HG03025 (cell line): ENCODE results near the gene PTPN14.

Experiments
- ATAC-seq: cut with Tn5 transposase; IDR thresholded peaks from one replicate; pipeline ENCODE4 v1.9.1; 2021; ENCODE audit warnings: mild to moderate bottlenecking, moderate library complexity; ENCODE audit not compliant: unreplicated experiment, low FRiP score

Gene PTPN14

DNA sequence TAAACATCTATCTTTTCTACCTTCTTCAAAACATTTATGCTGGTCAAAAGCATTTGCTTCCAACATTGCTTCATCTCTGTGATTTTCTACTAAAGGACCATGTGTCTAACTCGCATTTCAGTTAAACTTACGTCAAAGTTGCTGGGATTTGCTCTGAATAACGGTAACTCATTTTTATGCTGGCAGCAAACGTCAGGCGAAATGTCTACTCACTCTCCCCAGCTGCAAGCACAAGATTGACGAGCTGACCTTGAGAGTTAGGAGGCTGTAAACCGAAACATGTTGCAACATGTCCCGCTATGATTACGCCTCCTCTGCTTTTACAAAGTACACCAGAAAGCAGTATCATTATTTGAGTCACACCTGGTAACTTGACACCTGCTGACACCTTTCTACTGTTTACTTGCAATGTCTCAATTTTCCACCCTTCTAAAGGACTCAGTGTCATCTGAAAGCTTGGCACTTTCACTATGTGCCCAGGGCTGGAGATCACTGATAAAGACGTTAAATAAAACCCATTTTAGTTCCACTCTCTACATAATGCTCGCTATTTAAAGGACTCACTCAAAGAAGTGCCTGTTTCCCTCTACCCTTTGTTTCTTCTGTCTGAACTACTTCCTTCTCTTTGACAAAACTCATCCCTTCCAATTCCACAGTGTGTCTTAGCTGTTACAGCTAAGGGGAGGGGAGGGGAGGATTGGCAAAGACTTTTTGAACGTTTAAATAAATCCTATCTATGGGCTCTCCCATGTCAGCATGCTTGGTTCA is 111.9 kb downstream of the PTPN14 start:
- peak; percentile 86 for ATAC-seq

DNA sequence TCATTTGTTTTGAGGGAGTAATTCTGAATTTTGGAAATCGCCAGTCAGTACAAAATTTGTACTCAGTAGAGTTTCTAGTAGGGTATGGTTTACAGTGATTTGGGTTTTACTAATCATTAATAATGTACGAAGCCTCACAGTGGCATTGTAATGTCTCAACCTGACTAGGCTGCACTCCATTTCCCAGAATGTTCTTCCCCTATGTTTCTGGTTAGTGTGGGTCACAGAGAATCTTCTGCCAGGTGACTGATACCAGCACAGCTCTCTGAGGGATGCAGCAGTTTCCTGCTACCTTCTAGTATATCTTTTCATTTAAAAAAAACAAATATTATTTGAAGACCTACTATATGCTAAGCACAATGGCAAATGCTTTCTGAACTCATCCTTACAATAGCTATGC is 112.9 kb downstream of the PTPN14 start:
- no peak for ATAC-seq

DNA sequence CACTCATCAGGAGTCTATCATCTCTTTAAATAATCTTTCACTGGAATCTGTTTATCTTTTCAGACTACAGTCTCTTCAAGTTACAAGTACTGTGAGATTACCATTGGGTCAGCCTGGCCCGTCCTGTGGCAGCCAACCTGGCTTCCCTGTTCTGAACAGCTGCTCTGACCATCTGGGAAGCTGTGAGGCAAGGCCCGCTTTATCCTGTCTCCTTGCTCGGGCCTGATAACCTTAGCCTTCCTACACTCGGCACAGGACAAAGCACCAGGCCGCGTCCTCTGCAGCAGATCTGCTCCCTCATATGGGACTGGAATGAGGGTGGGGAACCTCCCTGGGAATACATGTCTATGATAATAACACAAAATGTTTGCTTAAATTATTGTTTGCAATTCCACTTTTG is 113.3 kb downstream of the PTPN14 start:
- ATAC-seq = no peak

DNA sequence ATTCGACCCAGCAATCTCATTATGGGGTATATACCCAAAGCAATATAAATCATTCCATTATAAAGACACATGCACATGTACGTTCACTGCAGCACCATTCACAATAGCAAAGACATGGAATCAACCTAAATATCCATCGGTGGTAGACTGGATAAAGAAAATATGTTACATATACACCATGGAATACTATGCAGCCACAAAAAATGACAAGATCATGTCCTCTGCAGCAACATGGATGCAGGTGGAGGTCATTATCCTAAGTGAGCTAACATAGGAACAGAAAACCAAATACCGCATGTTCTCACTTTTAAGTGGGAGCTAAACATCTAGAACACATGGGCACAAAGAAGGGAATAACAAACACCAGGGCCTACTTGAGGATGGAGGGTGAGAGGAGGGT is 115.5 kb downstream of the PTPN14 start:
- no peak for ATAC-seq

DNA sequence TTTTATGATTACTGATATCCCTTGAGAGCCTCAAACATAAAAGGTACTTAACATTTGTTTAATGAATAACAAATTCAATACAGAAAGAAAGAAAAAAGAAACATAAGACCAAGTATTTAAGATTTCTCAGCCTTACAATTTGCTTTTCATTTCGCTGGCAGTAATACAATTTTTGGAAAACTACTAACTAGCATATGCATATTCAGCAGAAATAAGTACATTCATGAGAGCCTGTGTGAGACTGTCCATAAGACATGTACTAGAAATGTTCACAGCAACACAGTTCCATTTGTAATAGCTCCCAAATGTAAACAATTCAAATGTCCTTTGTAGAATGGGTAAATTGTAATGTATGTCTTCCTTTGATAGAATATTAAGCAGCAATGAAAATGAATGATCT is 119.2 kb downstream of the PTPN14 start:
- no peak for ATAC-seq

DNA sequence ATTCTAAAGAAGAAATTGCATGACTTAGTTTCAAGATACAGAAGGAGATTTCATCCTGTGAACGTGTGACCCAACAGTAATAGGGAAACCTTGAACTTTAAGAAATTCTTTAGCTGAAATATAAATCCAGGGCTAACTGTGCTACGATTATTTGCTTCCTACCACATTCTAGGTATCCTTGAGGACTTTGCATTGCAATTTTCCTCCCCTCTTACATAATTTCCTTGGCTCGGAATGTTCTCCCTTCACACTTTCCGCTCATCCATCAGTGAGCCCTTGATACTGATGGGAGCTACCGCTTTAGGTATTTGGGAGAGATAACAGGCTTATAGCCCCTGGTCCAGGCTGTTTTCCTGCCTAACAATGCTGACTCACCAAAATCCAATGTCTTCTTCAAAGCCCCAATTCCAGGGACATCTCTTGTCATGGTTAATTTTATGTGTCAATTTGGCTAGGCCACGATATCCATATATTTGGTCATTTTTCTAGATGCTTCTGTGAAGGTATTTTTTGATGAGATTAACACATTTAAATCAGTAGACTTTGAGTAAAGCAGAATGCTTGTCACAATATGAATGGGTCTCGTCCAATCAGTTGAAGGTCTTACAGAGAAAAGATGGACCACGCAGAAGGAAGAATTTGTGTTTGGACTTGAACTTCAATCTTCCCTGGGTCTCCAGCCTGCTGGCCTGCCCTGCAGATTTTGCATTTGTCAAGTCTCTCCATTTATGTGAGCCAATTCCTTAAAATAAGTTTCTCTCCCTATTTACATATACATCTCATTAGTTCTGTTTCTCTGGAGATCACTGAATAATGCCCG is 121.2 kb downstream of the PTPN14 start:
- no peak for ATAC-seq

DNA sequence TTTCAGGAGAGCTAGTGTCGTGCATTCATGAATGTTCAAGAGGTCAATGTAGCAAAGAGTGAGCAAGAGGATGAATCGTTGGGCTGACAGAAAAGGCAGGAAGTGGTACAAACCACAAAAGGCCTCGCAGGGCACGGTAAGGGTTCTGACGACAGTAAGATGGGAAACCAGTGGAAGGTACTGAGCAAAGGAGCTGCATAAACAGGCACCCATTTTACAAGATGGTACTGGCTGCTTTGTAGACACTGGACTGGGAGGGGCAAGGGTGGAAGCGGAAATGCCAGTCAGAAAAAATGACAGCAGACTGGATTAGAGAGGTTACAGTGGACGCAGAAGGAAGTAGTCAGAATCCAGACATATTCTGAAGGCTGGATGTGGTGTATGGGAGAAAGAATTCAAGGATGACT is 123.5 kb downstream of the PTPN14 start:
- ATAC-seq = peak; percentile 91

DNA sequence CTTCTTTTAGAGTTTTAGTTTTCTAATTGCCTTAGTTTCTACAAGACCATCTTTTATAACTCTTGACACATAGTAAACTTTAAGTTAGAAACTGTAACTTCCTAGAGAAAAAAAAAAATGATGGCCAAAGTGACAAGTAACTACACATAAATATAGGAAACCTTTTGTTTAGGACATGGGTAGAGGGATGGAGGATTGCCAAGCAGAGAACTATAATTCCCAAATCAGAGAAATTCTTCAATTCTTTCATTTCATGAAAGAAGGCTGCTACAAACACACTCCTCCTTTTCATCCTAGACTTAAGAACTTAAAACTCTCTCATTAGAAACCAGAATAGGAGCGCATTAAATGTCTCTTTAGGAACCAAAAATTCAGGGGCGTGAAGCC is 125.0 kb downstream of the PTPN14 start:
- no peak for ATAC-seq

DNA sequence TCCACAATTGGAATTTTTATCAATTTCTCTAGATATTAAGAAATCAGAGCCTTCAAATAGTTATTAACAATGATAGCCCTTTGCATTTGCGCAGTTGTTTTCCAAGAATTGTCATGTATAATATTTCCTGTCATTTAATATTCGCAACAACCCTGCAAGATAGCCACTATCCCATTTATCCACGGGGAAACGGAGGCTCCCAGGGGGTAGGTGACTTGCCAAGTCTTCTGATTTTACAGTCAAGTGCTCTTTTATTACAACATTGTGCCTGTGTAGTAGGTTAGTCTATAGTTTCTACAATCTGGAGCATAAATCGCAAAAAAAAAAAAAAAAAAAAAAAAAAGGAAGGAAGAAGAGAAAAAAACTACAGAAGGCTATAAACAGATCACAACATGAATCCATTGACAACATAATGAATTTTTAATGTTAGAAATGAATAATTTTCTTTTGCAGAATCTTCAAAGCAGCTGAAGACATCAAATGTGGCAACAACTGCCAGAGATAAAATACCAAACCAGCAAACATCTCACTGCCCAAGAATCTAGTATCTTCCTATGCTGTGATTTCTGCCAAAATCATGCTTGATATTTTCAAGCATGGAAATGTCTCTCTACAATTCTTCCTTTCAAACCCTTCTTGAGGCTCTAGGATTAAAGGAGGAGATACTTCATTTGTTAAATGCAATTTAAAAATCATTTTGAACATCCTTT is 125.5 kb downstream of the PTPN14 start:
- no peak for ATAC-seq

DNA sequence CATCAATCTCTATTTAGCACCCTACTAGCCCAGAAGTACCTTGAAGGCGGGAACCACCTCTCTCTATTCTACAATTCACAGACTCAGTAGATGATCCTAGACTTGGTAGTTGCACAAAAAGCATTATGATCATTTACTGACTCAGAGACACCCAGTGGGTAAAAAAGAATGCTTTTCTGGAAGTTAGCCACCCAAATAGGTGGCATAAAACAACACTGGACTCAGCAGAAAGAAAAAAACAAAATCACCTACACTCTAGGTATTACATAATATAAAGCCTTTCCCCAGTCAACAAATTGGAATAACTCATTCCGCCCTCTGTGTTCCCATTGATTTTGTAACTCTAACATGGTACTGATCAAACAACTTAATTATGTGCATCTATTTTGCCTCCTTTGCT is 126.3 kb downstream of the PTPN14 start:
- no peak for ATAC-seq

DNA sequence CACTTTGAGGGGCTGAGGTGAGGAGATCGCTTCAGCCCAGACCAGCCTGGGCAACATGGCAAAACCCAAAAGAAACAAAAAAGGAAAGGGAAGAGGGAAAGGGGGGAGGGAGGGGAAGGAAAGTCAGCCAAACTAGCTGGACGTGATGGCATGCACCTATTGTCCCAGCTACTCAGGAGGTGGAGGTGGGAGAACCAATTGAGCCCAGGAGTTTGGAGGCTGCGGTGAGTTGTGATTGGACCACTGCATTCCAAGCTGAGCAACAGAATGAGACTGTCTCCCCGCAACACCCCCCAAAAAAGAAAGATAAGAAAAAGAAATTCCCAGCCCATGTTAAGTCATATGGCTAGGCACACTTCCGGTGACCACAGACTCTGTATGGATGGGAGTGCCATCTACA is 128.4 kb downstream of the PTPN14 start:
- no peak for ATAC-seq

DNA sequence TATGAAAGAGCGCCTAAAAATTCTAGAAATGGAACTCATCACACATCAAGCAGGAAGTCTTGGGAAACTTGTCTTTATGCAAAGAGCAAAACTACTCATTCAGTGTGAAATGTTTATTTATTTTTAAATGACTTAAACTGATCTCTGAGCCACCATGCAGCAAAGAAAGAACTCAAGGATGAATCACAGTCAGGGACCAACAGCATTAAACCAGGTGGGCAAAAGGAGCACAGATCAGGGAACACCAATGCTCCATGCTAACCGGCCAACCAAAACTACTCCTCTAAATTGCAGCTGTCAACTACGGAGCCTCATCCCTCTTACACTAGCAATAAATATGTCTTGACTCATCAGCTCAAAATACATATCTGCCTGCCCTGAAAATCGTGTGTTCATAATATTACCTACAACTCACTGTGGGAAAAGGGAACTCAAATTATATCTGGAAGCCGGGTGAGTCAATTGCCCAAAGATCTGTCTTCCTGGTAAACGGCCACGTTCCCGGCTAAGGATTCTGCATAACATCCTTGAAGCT is 129.2 kb downstream of the PTPN14 start:
- ATAC-seq = no peak

DNA sequence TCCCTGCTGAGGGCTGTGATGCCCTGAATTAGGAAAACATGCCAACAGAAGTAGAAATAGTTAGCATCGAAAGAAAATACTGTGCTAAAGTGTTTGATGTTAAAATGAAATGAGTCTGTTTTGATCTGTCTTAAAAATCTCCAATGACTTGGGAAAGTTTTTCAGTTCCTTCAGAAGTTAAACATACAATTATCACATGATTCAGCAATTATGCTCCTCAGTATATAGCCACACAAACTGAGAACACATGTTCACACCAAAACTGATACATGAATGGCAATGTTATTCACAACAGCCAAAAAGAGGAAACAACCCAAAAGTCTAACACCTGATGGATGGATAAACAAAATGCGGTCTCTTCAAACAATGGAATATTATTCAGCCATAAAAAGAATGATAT is 130.6 kb downstream of the PTPN14 start:
- ATAC-seq = no peak

DNA sequence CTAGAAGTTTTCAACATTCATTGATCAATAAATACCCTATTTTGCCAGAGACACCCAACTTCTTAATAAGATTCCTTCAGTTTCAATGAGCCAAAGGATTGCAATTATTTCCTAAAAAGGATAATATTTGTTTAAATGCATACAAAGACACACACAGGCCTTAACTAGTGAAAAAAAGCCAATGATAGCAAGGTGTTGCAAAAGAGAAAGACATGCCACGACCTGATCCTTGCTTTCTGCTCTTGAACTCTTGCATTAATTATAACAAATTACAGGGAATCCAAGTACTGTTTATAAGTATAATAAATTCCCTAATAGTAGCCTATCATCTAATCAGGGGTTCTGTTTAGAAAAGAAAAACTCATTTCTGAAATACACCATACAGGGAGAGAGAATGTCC is 131.1 kb downstream of the PTPN14 start:
- no peak for ATAC-seq

DNA sequence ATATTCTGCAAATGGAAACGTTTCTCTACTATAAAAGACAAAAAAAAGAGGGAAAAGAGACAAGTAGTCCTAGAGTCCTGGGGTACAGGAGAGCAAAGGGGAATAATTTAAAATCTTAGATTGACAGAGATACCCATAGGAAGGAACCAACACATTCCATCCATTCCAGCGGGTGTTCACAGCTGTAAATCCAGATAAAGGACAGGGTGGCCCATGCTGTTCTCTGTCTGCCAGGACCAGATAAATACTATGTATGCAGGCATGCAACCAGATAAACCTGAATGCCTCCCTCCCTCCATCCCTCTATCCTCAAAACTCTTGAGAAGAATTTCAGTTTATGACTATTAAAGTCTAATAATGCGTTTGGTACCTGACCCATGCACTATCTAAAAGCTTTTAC is 131.8 kb downstream of the PTPN14 start:
- ATAC-seq = no peak

DNA sequence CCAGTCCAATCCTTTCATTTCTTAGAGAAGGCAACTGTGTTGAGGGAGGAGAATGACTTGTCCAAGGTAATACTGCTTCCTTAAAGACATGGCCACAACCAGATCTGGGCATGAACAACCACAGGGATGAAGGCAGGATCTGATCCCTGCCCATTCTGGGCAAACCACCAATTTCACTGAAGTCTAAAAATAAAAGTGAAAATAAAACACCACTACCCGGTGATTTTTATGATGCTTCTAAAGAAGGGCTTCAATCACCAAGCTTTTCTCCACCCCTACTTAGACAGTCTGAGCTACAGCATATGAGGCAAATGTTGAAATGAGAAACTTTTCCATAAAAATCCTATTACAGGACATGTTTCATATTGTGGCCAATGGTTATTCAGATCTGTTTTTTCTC is 133.0 kb downstream of the PTPN14 start:
- ATAC-seq = no peak

DNA sequence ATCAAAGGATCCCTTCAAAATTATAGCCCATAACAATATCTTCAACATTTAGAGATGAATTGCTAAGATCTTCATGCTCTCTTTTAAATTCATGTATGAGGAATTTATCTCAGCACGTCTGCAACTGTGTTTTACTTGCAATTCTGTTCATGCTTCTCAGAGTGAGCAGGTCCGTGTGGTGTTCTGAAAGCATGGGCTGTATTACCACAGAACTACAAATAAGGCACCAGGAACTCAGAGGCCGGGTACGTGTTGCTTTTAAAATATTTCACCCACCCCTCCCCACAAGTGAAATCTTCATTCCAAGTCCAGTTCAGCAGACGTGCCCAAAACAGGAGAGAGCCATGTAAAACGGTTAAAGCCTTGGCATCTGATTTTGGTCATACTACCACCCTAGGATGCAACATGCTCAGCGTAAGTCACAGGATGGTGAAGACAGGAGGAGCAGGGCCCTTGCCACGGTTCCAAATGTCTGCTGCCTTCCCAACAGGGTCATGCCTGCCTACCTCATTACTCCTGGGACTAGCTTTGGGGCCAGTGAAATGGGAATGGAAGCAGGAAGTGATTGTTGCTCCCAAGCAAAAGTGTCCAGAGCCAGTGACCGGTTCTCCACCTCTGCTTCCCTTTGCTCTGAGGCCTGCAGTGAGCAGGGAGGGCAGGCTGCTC is 133.7 kb downstream of the PTPN14 start:
- ATAC-seq = no peak

DNA sequence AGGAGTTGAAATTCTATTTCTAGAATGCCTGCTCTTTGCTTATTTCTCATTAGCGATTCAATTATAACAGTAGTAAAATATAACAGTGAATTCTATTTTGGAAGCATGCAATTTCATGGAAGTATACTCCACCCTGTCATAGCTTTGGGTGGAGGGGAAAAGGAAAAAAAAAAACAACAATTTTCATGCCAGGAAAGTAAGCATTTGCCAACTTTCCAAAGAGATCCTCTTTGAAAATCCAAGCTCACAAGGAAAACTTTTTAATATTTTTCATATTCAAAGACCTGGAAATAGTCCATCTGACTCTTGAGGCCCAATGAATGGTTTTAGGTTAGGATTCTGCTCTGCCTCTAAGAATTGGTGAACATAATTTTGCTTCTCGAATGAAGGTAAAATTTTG is 134.5 kb downstream of the PTPN14 start:
- ATAC-seq = no peak

DNA sequence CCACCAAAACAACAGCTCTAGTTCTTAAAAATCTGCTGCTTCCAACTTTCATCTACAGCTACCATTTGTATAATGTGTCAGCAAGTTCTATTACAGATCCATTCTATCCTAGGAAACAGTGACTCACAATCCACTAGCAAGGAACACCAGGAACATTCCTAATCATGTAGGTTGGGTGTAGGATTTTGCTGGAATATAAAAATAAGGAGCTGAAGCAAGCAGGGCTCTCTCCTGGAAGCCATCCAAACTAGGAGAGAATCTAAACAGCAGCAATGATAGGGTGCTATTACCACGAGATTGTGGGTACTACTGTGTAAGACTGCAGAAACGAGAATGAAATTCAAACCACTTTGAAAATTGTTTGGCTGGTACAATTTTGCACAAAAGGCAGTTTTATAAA is 135.0 kb downstream of the PTPN14 start:
- no peak for ATAC-seq

DNA sequence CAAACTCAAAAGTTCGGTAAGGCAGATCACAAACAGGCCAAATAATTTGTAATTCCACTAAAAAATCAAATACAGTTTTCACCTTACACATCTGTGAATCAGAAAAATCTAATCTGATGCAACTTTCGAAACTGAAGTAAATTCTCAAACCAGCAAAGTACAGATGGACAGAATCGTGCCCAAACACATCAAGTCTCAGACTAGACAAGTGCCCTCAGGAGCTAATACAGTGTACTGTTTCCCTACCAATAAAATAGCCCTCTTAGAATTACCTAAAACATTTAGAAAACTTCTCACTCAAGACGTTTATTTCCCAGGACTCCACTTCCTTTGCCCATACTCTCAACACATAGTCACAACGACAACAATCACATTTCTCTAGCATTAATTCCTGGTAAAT is 136.3 kb downstream of the PTPN14 start:
- ATAC-seq = no peak

DNA sequence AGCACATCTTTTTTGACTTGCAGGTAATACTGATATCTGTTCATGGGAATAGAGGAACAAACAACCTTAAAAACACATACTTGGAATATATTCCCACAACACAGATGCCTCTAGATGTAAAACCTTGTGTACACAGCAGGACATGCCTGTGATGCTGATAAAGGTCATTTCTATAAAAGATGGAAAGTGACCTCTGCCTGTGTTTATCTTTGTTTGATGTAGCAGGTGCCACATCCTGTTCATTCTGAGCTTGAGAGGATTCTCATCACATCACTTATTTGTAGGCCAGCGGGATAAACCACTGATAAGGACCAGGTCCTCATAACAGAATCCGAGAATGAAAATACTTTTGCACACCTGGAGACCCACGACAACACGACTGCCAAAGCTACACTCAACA is 136.7 kb downstream of the PTPN14 start:
- ATAC-seq = no peak
